PC-3 (cell line): Measurements from ENCODE around the gene ZMYM2. TPM values are rescaled to one million over a fixed set of nuclear protein-coding genes. Genes with fewer than 3 reads are reported as not detected.
A peak's percentile ranks its signal among the peaks of the same experiment; 100 is the strongest.

Source experiments
- ATAC-seq: fragments of 200-7000 bp; cut with Tn5 transposase; 2 replicates; pipeline ENCODE4 v1.9.1; 2020; ENCODE audit warnings: mild to moderate bottlenecking, moderate library complexity
- BruUV-seq: library from RNA; stranded (reverse); fragments of 400-500 nt; replicated peaks from 2 replicates; lab custom pipeline; 2021; lab: Mats Ljungman, UMichigan
- CTCF ChIA-PET: fragments of 300-600 bp; sonication (Branson Sonifier 250); formaldehyde crosslinking; loops from one replicate; lab custom pipeline; 2022; ENCODE audit warnings: antibody characterized with exemption; lab: Charles Lee
- POLR2A ChIA-PET: fragments of 300-600 bp; sonication (Branson Sonifier 250); formaldehyde crosslinking; loops from one replicate; lab custom pipeline; 2022; ENCODE audit warnings: antibody characterized with exemption; ENCODE audit not compliant: unreplicated experiment; lab: Charles Lee
- DNase-seq: peaks from one replicate; pipeline ENCODE4 v3.0.0-alpha.2; 2015
- H2AFZ ChIP-seq: fragments of 300-600 bp; sonication (generic); 2 replicates; pipeline ENCODE4 v1.6.0; 2016; ENCODE audit warnings: antibody characterized with exemption, low read length
- H3F3A ChIP-seq: fragments of 300-600 bp; sonication (generic); one replicate; pipeline ENCODE4 v1.6.0; 2017; ENCODE audit warnings: antibody characterized with exemption, low read length, control low read depth, mild to moderate bottlenecking; ENCODE audit not compliant: unreplicated experiment
- H3K27ac ChIP-seq: fragments of 300-600 bp; sonication (generic); 2 replicates; pipeline ENCODE4 v1.5.1; 2016; ENCODE audit warnings: mild to moderate bottlenecking, low read length
- H3K27me3 ChIP-seq: fragments of 300-600 bp; sonication (generic); 2 replicates; pipeline ENCODE4 v1.6.1; 2016; ENCODE audit warnings: low read length, mixed read lengths
- H3K36me3 ChIP-seq: fragments of 300-600 bp; sonication (generic); 2 replicates; pipeline ENCODE4 v1.6.1; 2016; ENCODE audit warnings: low read depth, mixed run types, low read length, mixed read lengths
- H3K4me1 ChIP-seq: fragments of 300-600 bp; sonication (generic); 2 replicates; pipeline ENCODE4 v1.5.1; 2016; ENCODE audit warnings: low read length; ENCODE audit not compliant: insufficient read depth
- H3K4me2 ChIP-seq: fragments of 300-600 bp; sonication (generic); 2 replicates; pipeline ENCODE4 v1.6.0; 2016; ENCODE audit warnings: low read length
- H3K4me3 ChIP-seq: fragments of 300-600 bp; sonication (generic); 2 replicates; pipeline ENCODE4 v1.5.1; 2016; ENCODE audit warnings: mild to moderate bottlenecking, low read length, mixed read lengths
- H3K79me2 ChIP-seq: fragments of 300-600 bp; sonication (generic); 2 replicates; pipeline ENCODE4 v1.6.1; 2017; ENCODE audit warnings: low read length, mixed read lengths
- H3K9ac ChIP-seq: fragments of 300-600 bp; sonication (generic); 2 replicates; pipeline ENCODE4 v1.6.0; 2016; ENCODE audit warnings: mild to moderate bottlenecking, low read length
- H3K9me2 ChIP-seq: fragments of 300-600 bp; sonication (generic); replicated peaks from 2 replicates; pipeline ENCODE4 v1.6.1; 2016; ENCODE audit warnings: mixed run types, low read length, mixed read lengths
- H3K9me3 ChIP-seq: fragments of 300-600 bp; sonication (generic); 2 replicates; pipeline ENCODE4 v1.6.1; 2016; ENCODE audit warnings: low read length, mixed read lengths
- H4K20me1 ChIP-seq: fragments of 300-600 bp; sonication (generic); 2 replicates; pipeline ENCODE4 v1.6.1; 2016; ENCODE audit warnings: low read length, mixed read lengths
- CTCF ChIP-seq: fragments of 300-600 bp; sonication (generic); conservative IDR thresholded peaks from 2 replicates; pipeline ENCODE4 v1.5.1; 2017; ENCODE audit warnings: antibody characterized with exemption, low read depth, mild to moderate bottlenecking, low read length
- EZH2 ChIP-seq: fragments of 300-600 bp; sonication (generic); IDR thresholded peaks from one replicate; pipeline ENCODE4 v1.6.1; 2017; ENCODE audit warnings: antibody characterized with exemption, mild to moderate bottlenecking, low read length; ENCODE audit not compliant: unreplicated experiment
- EZH2phosphoT487 ChIP-seq: fragments of 300-600 bp; sonication (generic); IDR thresholded peaks from 2 replicates; pipeline ENCODE4 v1.6.1; 2018; ENCODE audit warnings: mild to moderate bottlenecking, antibody characterized with exemption, low read length, borderline replicate concordance
- intact Hi-C: fragments of 100-400 bp; cut with micrococcal nuclease; formaldehyde crosslinking; loops from 2 replicates; pipeline ENCODE4 v1.9.0; 2023
- total RNA-seq: library from RNA; depleted of rRNA; stranded (reverse); fragments of >200 nt; gene quantifications from 2 replicates; pipeline ENCODE4 v1.2.3, GENCODE V29; 2014

Gene ZMYM2
- total RNA-seq, 1 experiment from 2014 or later = 34.7 TPM

GRCh38 chr13:20101467-20102316 is 143.2 kb downstream of the ZMYM2 start:
- Histone ChIP-seq H3K4me1 (peaks cover 14% of the 10 kb centered on the region), H3K4me3 (no peak overlapping the region), H3K9me2 (no peaks in the 10 kb centered on the region), H3K9me3 (no peaks in the 10 kb centered on the region), H3K27ac (no peak overlapping the region), H3K4me2 (peak overlapping the region; percentile 35), H3K27me3 (no peaks in the 10 kb centered on the region), H3K79me2 (no peaks in the 10 kb centered on the region), H2AFZ (peak overlapping the region; percentile 6), H4K20me1 (no peaks in the 10 kb centered on the region), H3K9ac (no peak overlapping the region), H3K36me3 (no peaks in the 10 kb centered on the region), H3F3A (no peaks in the 10 kb centered on the region)
- DNase-seq = peak; percentile 79
- ChIA-PET POLR2A (no interaction called here), CTCF (interaction anchor here (1.0 kb wide), 1 partner anchor 26 kb away, joined by 3 read pairs; no protein-coding TSS in a partner anchor)
- intact Hi-C loops = no loop called here
- peak; percentile 97 for ATAC-seq
- TF ChIP-seq CTCF (no peak), EZH2phosphoT487 (no peak), EZH2 (no peak)
- no TSS peak for BruUV-seq

- Histone ChIP-seq H4K20me1 (no peaks in the 10 kb centered on the region), H3K9me2 (no peaks in the 10 kb centered on the region), H3K4me3 (no peak overlapping the region), H3K27ac (no peak overlapping the region), H2AFZ (no peak overlapping the region), H3K27me3 (no peaks in the 10 kb centered on the region), H3K9ac (no peak overlapping the region), H3F3A (no peaks in the 10 kb centered on the region), H3K4me1 (peaks cover 14% of the 10 kb centered on the region), H3K79me2 (no peaks in the 10 kb centered on the region), H3K4me2 (no peak overlapping the region), H3K36me3 (no peaks in the 10 kb centered on the region), H3K9me3 (no peaks in the 10 kb centered on the region)
- BruUV-seq = no TSS peak
- ChIA-PET POLR2A (no interaction called here), CTCF (no interaction called here)
- no peak for TF ChIP-seq CTCF
- no peak for TF ChIP-seq EZH2phosphoT487
- no peak for TF ChIP-seq EZH2
- intact Hi-C loops = no loop called here
- no peak for ATAC-seq
- no peak for DNase-seq
These were observed 144.1 kb downstream of the ZMYM2 start for GRCh38 chr13:20102525-20103180.
